H1 (cell line): ENCODE data around the gene HRH3.

Experiments used
- CBX8 ChIP-seq: fragments of 300-800, 300-1000 bp; sonication (generic); IDR thresholded peaks from 2 replicates; pipeline ENCODE4 v1.7.1; 2016; ENCODE audit warnings: low read depth, low read length, borderline replicate concordance
- CHD1 ChIP-seq: IDR thresholded peaks from 2 replicates; pipeline ENCODE4 v1.6.1; 2012; ENCODE audit warnings: low read depth, low read length, improper control_type of control experiment
- EP300 ChIP-seq, 2 experiments: IDR thresholded peaks; 1 replicate in 1 of 2; 2 replicates in 1 of 2; pipeline ENCODE4 v1.6.1; 2011 to 2012; ENCODE audit warnings: low read depth in 2 of 2, low read length in 2 of 2, mild to moderate bottlenecking in 2 of 2, borderline replicate concordance in 1 of 2, inconsistent platforms in 1 of 2, moderate library complexity in 1 of 2
- EZH2 ChIP-seq: fragments of 200-600 bp; sonication (generic); IDR thresholded peaks from 2 replicates; pipeline ENCODE4 v1.7.1; 2012; ENCODE audit warnings: low read depth, mild to moderate bottlenecking, moderate library complexity, low read length, inconsistent platforms; ENCODE audit not compliant: severe bottlenecking
- FOSL1 ChIP-seq: IDR thresholded peaks from 2 replicates; pipeline ENCODE4 v1.6.1; 2011; ENCODE audit warnings: mild to moderate bottlenecking, low read depth, low read length, moderate library complexity; ENCODE audit not compliant: insufficient read depth
- HDAC2 ChIP-seq, 2 experiments: fragments of 300-600 bp in 1 of 2; sonication (generic) in 1 of 2; IDR thresholded peaks; 2 replicates each; pipeline ENCODE4 v1.6.1; 2011 to 2012; ENCODE audit warnings: low read depth in 2 of 2, low read length in 2 of 2, mild to moderate bottlenecking in 2 of 2, moderate library complexity in 2 of 2, borderline replicate concordance in 1 of 2, inconsistent platforms in 1 of 2
- MAFK ChIP-seq: IDR thresholded peaks from 2 replicates; pipeline ENCODE4 v1.6.1; 2012; ENCODE audit warnings: low read depth, mild to moderate bottlenecking, improper control_type of control experiment, low read length
- POLR2AphosphoS5 ChIP-seq: IDR thresholded peaks from 2 replicates; pipeline ENCODE4 v1.6.1; 2011; ENCODE audit warnings: low read depth, low read length
- RAD21 ChIP-seq, 2 experiments: IDR thresholded peaks in 1 of 2; conservative IDR thresholded peaks in 1 of 2; 2 replicates each; pipeline ENCODE4 v1.6.1; 2011; ENCODE audit warnings: low read depth in 2 of 2, low read length in 2 of 2, improper control_type of control experiment in 1 of 2, inconsistent platforms in 1 of 2, mild to moderate bottlenecking in 1 of 2, moderate library complexity in 1 of 2
- RBBP5 ChIP-seq: IDR thresholded peaks from 2 replicates; pipeline ENCODE4 v1.7.1; 2012; ENCODE audit warnings: low read depth, mild to moderate bottlenecking, inconsistent platforms, low read length, moderate library complexity, borderline replicate concordance
- RFX5 ChIP-seq: IDR thresholded peaks from 2 replicates; pipeline ENCODE4 v1.6.1; 2011; ENCODE audit warnings: low read depth, low read length, improper control_type of control experiment, borderline replicate concordance
- SAP30 ChIP-seq: fragments of 300-600 bp; sonication (generic); IDR thresholded peaks from 2 replicates; pipeline ENCODE4 v1.7.1; 2012; ENCODE audit warnings: low read length, moderate library complexity, mild to moderate bottlenecking, inconsistent platforms; ENCODE audit not compliant: insufficient read depth, insufficient replicate concordance
- TF ChIP-seq, protein P1 (sequence below), 3 experiments: IDR thresholded peaks; 1 replicate in 2 of 3; 2 replicates in 1 of 3; pipeline versions ENCODE4 v1.5.1 to v1.6.1; 2011; ENCODE audit warnings: low read length in 3 of 3, mild to moderate bottlenecking in 3 of 3, inconsistent platforms in 2 of 3, low read depth in 1 of 3, moderate library complexity in 1 of 3; ENCODE audit not compliant: insufficient read depth in 1 of 3; ENCODE audit errors: control extremely low read depth in 1 of 3

- TF ChIP-seq, protein P1, sequence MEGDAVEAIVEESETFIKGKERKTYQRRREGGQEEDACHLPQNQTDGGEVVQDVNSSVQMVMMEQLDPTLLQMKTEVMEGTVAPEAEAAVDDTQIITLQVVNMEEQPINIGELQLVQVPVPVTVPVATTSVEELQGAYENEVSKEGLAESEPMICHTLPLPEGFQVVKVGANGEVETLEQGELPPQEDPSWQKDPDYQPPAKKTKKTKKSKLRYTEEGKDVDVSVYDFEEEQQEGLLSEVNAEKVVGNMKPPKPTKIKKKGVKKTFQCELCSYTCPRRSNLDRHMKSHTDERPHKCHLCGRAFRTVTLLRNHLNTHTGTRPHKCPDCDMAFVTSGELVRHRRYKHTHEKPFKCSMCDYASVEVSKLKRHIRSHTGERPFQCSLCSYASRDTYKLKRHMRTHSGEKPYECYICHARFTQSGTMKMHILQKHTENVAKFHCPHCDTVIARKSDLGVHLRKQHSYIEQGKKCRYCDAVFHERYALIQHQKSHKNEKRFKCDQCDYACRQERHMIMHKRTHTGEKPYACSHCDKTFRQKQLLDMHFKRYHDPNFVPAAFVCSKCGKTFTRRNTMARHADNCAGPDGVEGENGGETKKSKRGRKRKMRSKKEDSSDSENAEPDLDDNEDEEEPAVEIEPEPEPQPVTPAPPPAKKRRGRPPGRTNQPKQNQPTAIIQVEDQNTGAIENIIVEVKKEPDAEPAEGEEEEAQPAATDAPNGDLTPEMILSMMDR (IDR thresholded peaks at IDR 0.05; ENCODE audit: control extremely low read depth in 1 of 3, insufficient read depth in 1 of 3, low read depth in 1 of 3, low read length in 3 of 3), result no peak
- TF ChIP-seq POLR2AphosphoS5 (no peak), CHD1 (no peak), HDAC2 (IDR thresholded peaks at IDR 0.05; ENCODE audit: borderline replicate concordance in 1 of 2, low read depth in 2 of 2, low read length in 2 of 2) (no peak), SAP30 (no peak), EZH2 (no peak), RFX5 (no peak), EP300 (IDR thresholded peaks at IDR 0.05; ENCODE audit: borderline replicate concordance in 1 of 2, low read depth in 2 of 2, low read length in 2 of 2) (no peak), RBBP5 (no peak), RAD21 (IDR thresholded peaks at IDR 0.05 in 1 of 2, conservative IDR thresholded peaks at IDR 0.05 in 1 of 2; ENCODE audit: low read depth in 2 of 2, low read length in 2 of 2) (no peak), CBX8 (no peak), FOSL1 (no peak), MAFK (no peak)
Measured at GRCh38 chr20:62202083-62202395, 18.0 kb downstream of the HRH3 start.
